Muscle of leg (tissue), 11 donors: Measurements from ENCODE around the gene MOB3B. TPM values are rescaled to one million over a fixed set of nuclear protein-coding genes. Genes with fewer than 3 reads are reported as not detected.

Experiments
- DNase-seq: peaks from one replicate; pipeline ENCODE4 v3.0.0; 2013
- H3K27ac ChIP-seq: one replicate; pipeline ENCODE4 v1.5.1; 2013; ENCODE audit warnings: mild to moderate bottlenecking, low read length, control low read depth
- H3K27me3 ChIP-seq: one replicate; pipeline ENCODE4 v1.6.1; 2013; ENCODE audit warnings: low read length; ENCODE audit not compliant: control insufficient read depth, insufficient read depth
- H3K36me3 ChIP-seq: one replicate; pipeline ENCODE4 v1.6.1; 2013; ENCODE audit warnings: low read length; ENCODE audit not compliant: control insufficient read depth, insufficient read depth
- H3K4me1 ChIP-seq: one replicate; pipeline ENCODE4 v1.6.1; 2013; ENCODE audit warnings: low read length; ENCODE audit not compliant: control insufficient read depth, insufficient read depth
- H3K4me3 ChIP-seq: one replicate; pipeline ENCODE4 v1.5.1; 2013; ENCODE audit warnings: low read length, control low read depth
- H3K9me3 ChIP-seq: replicated peaks from 2 replicates; pipeline ENCODE4 v1.6.1; 2013; ENCODE audit warnings: low read depth, low read length; ENCODE audit not compliant: control insufficient read depth
- WGBS: methylation state at CpG from one replicate; pipeline ENCODE4 v1.1.5; 2013; ENCODE audit warnings: missing lambda C conversion rate; ENCODE audit not compliant: insufficient coverage; 5-methylcytosine and 5-hydroxymethylcytosine counted together
- polyA plus RNA-seq, 8 donors: library from polyadenylated mRNA; unstranded; fragments of 120-200 nt; gene quantifications; one replicate each; pipeline versions ENCODE4 v1.2.1 to v1.2.3, GENCODE V29; 2013; ENCODE audit warnings: inconsistent platforms in 1 of 8, low replicate concordance in 1 of 8; ENCODE audit not compliant: insufficient read length in 8 of 8, insufficient read depth in 1 of 8
- total RNA-seq: library from RNA; stranded (reverse); fragments of 120-200 nt; gene quantifications from one replicate; pipeline ENCODE4 v1.2.4, GENCODE V29; 2013

Gene MOB3B
- total and polyA plus RNA-seq, 9 donors = 1.4 to 4.3 (median 2.6) TPM

DNA sequence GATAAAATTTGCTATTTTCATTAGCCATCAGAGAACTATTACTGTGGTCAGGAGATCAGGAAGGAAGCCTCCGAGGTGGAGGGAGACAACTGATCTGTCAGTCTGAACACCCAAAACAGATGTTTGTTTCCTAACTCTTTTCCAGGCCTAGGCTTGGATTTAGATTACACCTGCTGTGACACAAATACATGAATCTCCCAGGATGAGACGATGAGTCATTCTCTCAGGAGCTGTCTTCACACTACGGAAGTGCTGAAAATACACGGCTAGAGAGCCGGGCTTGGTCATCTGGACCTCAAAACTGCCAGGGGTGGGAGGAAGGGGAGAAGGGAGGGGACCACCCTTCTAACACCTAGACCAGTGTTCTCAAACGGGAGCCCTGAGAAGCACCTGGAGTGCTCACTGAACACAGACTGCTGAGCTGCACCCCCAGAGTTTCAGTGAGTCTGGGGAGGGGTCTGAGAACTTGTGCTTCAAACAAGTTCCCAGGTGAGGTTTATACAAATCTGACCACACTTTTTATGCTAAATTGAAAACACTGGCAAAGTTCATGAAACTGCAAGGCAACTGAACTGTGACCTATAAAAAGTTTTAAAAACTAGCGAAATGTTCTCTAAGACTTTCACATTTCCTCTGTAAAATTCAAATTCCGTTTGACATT lies 152.3 kb downstream of the MOB3B start:
- Histone ChIP-seq H3K27me3 (no peaks in the 10 kb centered on the region), H3K27ac (no peak overlapping the region), H3K9me3 (no peaks in the 10 kb centered on the region), H3K4me1 (peaks cover 6% of the 10 kb centered on the region), H3K36me3 (no peaks in the 10 kb centered on the region), H3K4me3 (no peak overlapping the region)
- no peak for DNase-seq
- whole genome bisulfite sequencing = 17% methylated on average over 1 of the region's 8 CpGs

DNA sequence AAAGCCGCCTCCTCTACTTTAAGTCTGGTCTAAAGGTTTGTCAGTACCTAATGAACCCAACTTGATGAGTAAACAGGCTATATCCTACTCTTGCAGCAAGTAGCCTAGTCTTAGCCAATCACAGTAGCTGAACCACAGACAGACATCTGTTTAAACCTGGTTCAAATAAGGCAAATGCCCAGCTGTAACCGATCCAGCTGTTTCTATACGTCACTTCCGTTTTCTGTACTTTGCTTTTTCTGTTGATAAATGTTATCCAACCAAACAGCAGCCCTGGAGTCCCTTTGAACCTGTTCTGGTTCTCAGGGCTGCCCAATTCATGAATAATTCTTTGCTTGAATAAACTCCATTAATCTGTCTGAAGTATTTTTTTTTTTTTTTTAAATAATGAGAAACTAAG lies 155.8 kb downstream of the MOB3B start:
- peaks cover 9% of the 10 kb centered on the region for H3K4me1 ChIP-seq
- 80% methylated on average over 2 of the region's 4 CpGs for WGBS
- H3K9me3 ChIP-seq = no peaks in the 10 kb centered on the region
- no peak overlapping the region for H3K4me3 ChIP-seq
- no peaks in the 10 kb centered on the region for H3K36me3 ChIP-seq
- H3K27me3 ChIP-seq = no peaks in the 10 kb centered on the region
- no peak overlapping the region for H3K27ac ChIP-seq
- no peak for DNase-seq

DNA sequence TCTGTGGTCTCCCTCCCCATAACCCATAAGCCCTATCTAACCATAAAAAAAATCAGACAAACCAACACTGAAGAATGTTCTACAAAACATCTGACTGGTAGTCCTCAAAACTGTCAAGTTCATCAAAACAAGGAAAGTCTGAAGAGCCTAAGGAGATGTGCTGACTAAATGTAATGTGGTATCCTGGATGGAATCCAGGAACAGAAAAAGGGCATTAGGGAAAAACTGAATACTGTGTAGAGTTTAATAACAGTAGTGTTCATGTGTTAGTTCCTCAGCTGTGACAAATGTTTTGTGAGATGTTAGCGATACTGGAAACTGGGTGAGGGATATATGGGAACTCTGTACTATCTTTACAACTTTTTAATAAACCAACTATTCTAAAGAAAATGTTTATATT lies 157.0 kb downstream of the MOB3B start:
- H3K27ac ChIP-seq = no peak overlapping the region
- H3K9me3 ChIP-seq = no peaks in the 10 kb centered on the region
- no CpG with 5 or more reads among the region's 1 CpG for WGBS

DNA sequence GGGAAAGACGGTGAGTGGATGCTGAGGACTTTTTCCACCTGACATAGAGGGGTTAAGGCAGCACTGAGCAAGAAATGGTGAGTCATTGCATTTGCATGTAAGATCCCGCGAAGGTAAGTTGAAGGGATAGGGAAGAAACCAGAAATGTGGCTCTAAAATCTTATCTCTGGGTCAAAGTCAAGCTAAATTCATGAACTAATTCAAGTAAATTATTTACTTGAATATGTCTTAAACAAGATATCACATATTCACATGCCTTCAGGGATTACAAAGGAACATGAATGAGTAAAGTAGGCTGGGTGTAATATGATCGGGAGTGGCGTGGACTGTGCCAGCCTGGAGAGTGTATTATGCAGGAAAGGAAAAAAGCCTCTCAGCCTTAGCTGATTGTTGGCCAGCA lies 158.2 kb downstream of the MOB3B start:
- no peak overlapping the region for H3K27ac ChIP-seq
- DNase-seq = peak; percentile 48
- H3K36me3 ChIP-seq = no peaks in the 10 kb centered on the region
- H3K27me3 ChIP-seq = no peaks in the 10 kb centered on the region
- WGBS = 50% methylated on average over 1 of the region's 5 CpGs
- peaks cover 21% of the 10 kb centered on the region for H3K4me1 ChIP-seq
- H3K9me3 ChIP-seq = no peaks in the 10 kb centered on the region
- no peak overlapping the region for H3K4me3 ChIP-seq

More for the DNA sequence above, 157.0 kb downstream of the MOB3B start:
- Histone ChIP-seq H3K27me3 (no peaks in the 10 kb centered on the region), H3K4me3 (no peak overlapping the region), H3K36me3 (no peaks in the 10 kb centered on the region), H3K4me1 (peaks cover 18% of the 10 kb centered on the region)
- peak; percentile 51 for DNase-seq

DNA sequence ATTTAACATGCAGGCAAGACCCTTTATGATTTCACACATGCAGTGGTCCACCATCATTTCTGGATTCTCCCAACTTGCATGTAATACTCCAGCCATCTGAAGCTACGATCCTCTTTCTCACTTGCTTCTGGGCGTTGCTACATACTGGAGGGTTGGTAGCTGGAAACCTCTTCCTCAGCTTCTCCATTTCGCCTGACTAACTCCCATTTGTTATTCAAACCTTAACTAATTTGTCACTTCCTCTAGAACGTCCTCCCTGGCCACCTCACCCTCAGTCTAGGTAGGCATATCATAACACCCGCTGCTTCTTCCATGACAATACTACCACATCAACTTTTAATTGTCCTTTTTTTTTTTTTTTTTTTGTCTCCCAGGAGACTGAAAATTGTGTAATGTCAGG lies 160.0 kb downstream of the MOB3B start:
- Histone ChIP-seq H3K9me3 (no peaks in the 10 kb centered on the region), H3K4me1 (peaks cover 30% of the 10 kb centered on the region), H3K4me3 (no peak overlapping the region), H3K27ac (no peak overlapping the region), H3K36me3 (no peaks in the 10 kb centered on the region), H3K27me3 (no peaks in the 10 kb centered on the region)
- WGBS = 88% methylated on average over 3 of the region's 5 CpGs
- DNase-seq = no peak

DNA sequence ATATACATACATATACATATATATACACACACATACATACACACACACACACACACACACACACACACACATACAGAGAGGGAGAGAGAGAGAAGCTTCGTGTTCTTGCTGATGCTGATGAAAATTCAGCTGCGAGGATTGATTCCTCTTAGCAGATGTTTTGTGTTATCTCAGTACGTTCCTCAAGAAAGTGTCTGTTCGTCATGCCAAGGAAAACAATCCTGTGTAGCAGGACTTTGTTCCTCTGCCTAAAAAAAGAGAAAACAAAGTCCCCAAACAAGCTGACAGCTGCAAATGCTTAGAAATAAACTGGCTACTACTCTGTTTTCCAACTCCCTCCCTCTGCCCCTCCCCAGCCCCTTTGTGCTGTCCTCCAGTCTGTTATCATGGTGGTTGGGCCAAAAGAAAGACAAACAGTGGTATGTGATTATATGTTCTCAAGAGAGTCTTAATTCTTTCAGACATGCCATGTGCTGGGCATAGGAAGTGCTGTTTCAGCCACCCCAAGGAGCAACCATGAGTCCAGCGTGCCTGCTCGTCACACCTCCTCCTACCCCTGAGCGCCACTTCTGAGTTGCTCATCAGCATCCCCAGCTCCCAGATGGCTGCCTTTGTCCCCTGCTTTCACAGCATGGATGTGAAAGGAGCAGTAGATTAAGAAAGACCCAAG lies 161.2 kb downstream of the MOB3B start:
- WGBS = 29% methylated on average over 3 of the region's 7 CpGs

DNA sequence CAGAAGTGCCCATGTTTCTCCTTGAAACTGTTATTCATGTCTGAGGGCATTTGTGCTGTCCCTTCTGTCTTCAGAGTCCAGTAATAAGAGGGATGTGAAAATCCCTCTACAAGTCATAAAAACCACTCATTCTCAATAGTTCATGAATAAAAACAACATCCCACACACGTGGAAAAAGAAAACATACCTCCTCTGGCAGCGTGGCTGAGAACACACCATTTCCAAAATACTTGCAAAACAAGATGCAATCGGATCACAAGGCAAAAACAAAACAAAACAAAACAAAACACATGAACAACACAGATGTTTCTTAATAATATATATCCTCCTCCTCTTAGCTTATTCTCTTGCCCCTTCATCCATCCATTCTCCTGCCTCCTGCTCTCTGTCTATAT lies 161.7 kb downstream of the MOB3B start:
- H3K9me3 ChIP-seq = no peaks in the 10 kb centered on the region
- no peaks in the 10 kb centered on the region for H3K36me3 ChIP-seq
- H3K4me1 ChIP-seq = peaks cover 30% of the 10 kb centered on the region
- DNase-seq = peak; percentile 78
- no peaks in the 10 kb centered on the region for H3K27me3 ChIP-seq
- no peak overlapping the region for H3K4me3 ChIP-seq
- no peak overlapping the region for H3K27ac ChIP-seq
- WGBS = no CpG with 5 or more reads among the region's 3 CpGs

More for the DNA sequence above, 161.2 kb downstream of the MOB3B start:
- DNase-seq = peak; percentile 96
- Histone ChIP-seq H3K4me3 (no peak overlapping the region), H3K4me1 (peaks cover 30% of the 10 kb centered on the region), H3K27me3 (no peaks in the 10 kb centered on the region), H3K9me3 (no peaks in the 10 kb centered on the region), H3K36me3 (no peaks in the 10 kb centered on the region), H3K27ac (peak overlapping the region; percentile 30)

DNA sequence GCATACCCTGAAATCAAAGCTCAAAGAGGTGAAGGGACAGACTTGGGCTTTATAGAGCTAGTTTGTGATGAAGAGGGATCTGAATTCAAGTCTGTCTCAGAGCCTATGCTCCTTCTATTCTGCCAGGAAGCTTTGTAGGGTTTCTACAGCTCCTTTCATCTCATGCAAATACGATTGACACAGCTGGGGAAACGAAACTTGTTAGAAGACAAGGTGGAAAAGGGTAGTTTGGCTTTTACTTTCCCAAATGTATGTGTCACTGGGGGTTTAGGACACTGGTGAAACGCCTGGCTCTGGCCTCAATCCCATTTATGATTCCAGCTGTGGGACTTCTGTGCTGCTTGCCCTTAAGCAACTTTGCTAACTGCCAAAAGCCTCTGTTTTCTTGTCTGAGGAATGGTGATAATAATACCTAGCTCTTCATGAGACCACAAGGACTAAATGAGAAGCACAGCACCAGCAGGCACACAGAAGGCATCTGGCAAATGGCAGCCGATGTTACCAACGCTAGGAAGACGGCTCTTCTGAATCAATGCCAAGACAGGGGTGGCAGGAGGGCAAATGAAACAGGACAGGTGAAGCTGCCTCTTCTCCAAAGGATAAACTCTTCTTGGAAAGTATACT lies 162.3 kb downstream of the MOB3B start:
- Histone ChIP-seq H3K27ac (no peak overlapping the region), H3K4me1 (peaks cover 30% of the 10 kb centered on the region)
- 50% methylated on average over 3 of the region's 6 CpGs for WGBS

DNA sequence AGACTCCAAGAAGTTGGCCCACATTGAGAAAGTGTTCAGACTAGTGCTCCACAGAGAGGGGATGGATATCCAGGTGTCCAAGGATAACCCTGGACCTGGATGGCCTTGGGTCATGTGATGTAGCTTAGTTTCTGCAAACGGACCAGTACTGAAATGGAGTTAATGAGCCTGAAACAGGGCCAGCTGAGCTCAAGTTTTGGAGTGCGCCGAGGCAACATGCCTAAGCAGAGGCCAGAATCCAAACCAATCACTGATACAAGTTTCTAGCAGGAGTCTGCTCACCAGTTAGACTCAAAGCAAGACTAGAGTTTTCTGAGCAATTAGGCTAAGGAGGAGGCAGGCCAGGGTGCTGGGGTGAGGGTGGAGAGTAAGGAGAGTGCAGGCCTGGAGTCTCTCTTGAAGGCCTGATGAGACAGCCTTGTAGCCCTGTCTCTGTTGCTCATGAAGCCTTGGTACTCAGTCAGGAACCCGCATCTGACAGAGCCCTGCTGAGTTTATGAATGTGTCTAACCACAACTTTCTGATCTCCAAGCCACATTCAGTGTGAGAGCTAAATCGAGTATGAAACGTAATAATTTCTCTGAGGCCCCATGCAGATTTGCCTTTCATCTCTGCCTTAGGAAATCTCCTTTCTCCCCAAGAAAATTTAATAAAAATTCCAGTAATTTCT lies 163.8 kb downstream of the MOB3B start:
- Histone ChIP-seq H3K27ac (no peak overlapping the region), H3K4me3 (no peak overlapping the region), H3K36me3 (no peaks in the 10 kb centered on the region), H3K27me3 (no peaks in the 10 kb centered on the region), H3K9me3 (no peaks in the 10 kb centered on the region), H3K4me1 (peaks cover 30% of the 10 kb centered on the region)
- DNase-seq = no peak
- 34% methylated on average over 5 of the region's 6 CpGs for WGBS

More for the DNA sequence above, 162.3 kb downstream of the MOB3B start:
- Histone ChIP-seq H3K9me3 (no peaks in the 10 kb centered on the region), H3K36me3 (no peaks in the 10 kb centered on the region), H3K4me3 (no peak overlapping the region), H3K27me3 (no peaks in the 10 kb centered on the region)
- DNase-seq = no peak
